OCI-LY7 (cell line): Measurements from ENCODE around the gene YARS1. TPM values are rescaled to one million over a fixed set of nuclear protein-coding genes. Genes with fewer than 3 reads are reported as not detected.

Experiments
- BruUV-seq: library from RNA; stranded (reverse); fragments of 400-500 nt; replicated peaks from 2 replicates; lab custom pipeline; 2021; lab: Mats Ljungman, UMichigan
- CTCF ChIA-PET: fragments of 300-600 bp; sonication (Branson Sonifier 250); formaldehyde crosslinking; loops from one replicate; lab custom pipeline; 2022; ENCODE audit warnings: antibody characterized with exemption; ENCODE audit not compliant: unreplicated experiment; lab: Charles Lee
- POLR2A ChIA-PET: fragments of 300-600 bp; sonication (Branson Sonifier 250); formaldehyde crosslinking; loops from one replicate; lab custom pipeline; 2022; ENCODE audit warnings: antibody characterized with exemption; lab: Charles Lee
- DNase-seq: peaks from one replicate; pipeline ENCODE4 v3.0.0-alpha.2; 2015; ENCODE audit warnings: low spot score
- H2AFZ ChIP-seq: fragments of 200-600 bp; sonication (generic), shearing (Covaris generic); 2 replicates; pipeline ENCODE4 v1.6.1; 2014; ENCODE audit warnings: mild to moderate bottlenecking, antibody characterized with exemption, low read length, moderate library complexity
- H3K27ac ChIP-seq: fragments of 200-600 bp; sonication (generic); 2 replicates; pipeline ENCODE4 v1.5.1; 2014; ENCODE audit warnings: mixed run types, low read depth, mild to moderate bottlenecking, moderate library complexity, low read length, inconsistent platforms; ENCODE audit not compliant: poor library complexity, severe bottlenecking
- H3K36me3 ChIP-seq: fragments of 200-600 bp; sonication (generic); 2 replicates; pipeline ENCODE4 v1.6.1; 2014; ENCODE audit warnings: mild to moderate bottlenecking, antibody characterized with exemption, low read length, moderate library complexity, mixed read lengths; ENCODE audit not compliant: insufficient read depth
- H3K4me1 ChIP-seq: fragments of 200-600 bp; sonication (generic); 2 replicates; pipeline ENCODE4 v1.5.1; 2014; ENCODE audit warnings: mild to moderate bottlenecking, low read length; ENCODE audit not compliant: insufficient read depth, poor library complexity, severe bottlenecking
- H3K4me2 ChIP-seq: fragments of 200-600 bp; sonication (generic); 2 replicates; pipeline ENCODE4 v1.6.1; 2014; ENCODE audit warnings: mild to moderate bottlenecking, low read length
- H3K4me3 ChIP-seq: fragments of 200-600 bp; sonication (generic); 2 replicates; pipeline ENCODE4 v1.5.1; 2014; ENCODE audit warnings: mild to moderate bottlenecking, low read depth, low read length; ENCODE audit not compliant: poor library complexity, severe bottlenecking
- H3K79me2 ChIP-seq: fragments of 200-600 bp; sonication (generic); 2 replicates; pipeline ENCODE4 v1.6.1; 2016; ENCODE audit warnings: low read depth, mild to moderate bottlenecking, low read length, moderate library complexity, mixed read lengths; ENCODE audit not compliant: insufficient read depth
- H3K9me2 ChIP-seq: fragments of 200-600 bp; sonication (generic); 2 replicates; pipeline ENCODE4 v1.6.1; 2016; ENCODE audit warnings: mild to moderate bottlenecking, low read length, mixed read lengths; ENCODE audit not compliant: insufficient read depth
- H3K9me3 ChIP-seq: fragments of 200-600 bp; sonication (generic); 2 replicates; pipeline ENCODE4 v1.6.1; 2014; ENCODE audit warnings: mild to moderate bottlenecking, mixed run types, low read length, mixed read lengths
- H4K20me1 ChIP-seq: fragments of 200-600 bp; sonication (generic); 2 replicates; pipeline ENCODE4 v1.6.1; 2014; ENCODE audit warnings: mild to moderate bottlenecking, antibody characterized with exemption, low read length, moderate library complexity, mixed read lengths; ENCODE audit not compliant: insufficient read depth
- CTCF ChIP-seq: fragments of 200-600 bp; sonication (generic); conservative IDR thresholded peaks from 2 replicates; pipeline ENCODE4 v1.5.1; 2014; ENCODE audit warnings: mild to moderate bottlenecking, antibody characterized with exemption, low read length, moderate library complexity, mixed read lengths
- EZH2phosphoT487 ChIP-seq: fragments of 200-600 bp; sonication (generic); IDR thresholded peaks from 2 replicates; pipeline ENCODE4 v1.6.1; 2018; ENCODE audit warnings: low read depth, borderline replicate concordance, mild to moderate bottlenecking, mixed run types, antibody characterized with exemption, low read length, moderate library complexity, mixed read lengths
- intact Hi-C: fragments of 100-400 bp; cut with micrococcal nuclease; formaldehyde crosslinking; loops from one replicate; pipeline ENCODE4 v1.10.0; 2022; ENCODE audit not compliant: unreplicated experiment
- total RNA-seq, 2 experiments: library from RNA; depleted of rRNA in 1 of 2; stranded (reverse); fragments of >200 nt in 1 of 2; shearing (Covaris generic) in 1 of 2; gene quantifications; 2 replicates each; pipeline ENCODE4 v1.2.3, GENCODE V29; 2014 to 2022

Gene YARS1
- total RNA-seq, 2 experiments from 2014 or later, result 276 to 321 TPM

- TF ChIP-seq CTCF (no peak), EZH2phosphoT487 (no peak)
- no peaks in the 10 kb centered on the region for H3K9me3 ChIP-seq
- no peaks in the 10 kb centered on the region for H4K20me1 ChIP-seq
- no peaks in the 10 kb centered on the region for H3K9me2 ChIP-seq
- BruUV-seq, result no TSS peak
- H2AFZ ChIP-seq, result no peak overlapping the region
- POLR2A ChIA-PET, result no interaction called here
- no peaks in the 10 kb centered on the region for H3K79me2 ChIP-seq
- no peaks in the 10 kb centered on the region for H3K4me1 ChIP-seq
- CTCF ChIA-PET, result no interaction called here
- intact Hi-C loops, result no loop called here
- no peak overlapping the region for H3K4me3 ChIP-seq
- H3K27ac ChIP-seq, result no peak overlapping the region
- H3K36me3 ChIP-seq, result no peaks in the 10 kb centered on the region
- H3K4me2 ChIP-seq, result no peak overlapping the region
- DNase-seq, result no peak
These were observed 80.1 kb downstream of the YARS1 start for GRCh38 chr1:32736812-32737791.

- ChIA-PET POLR2A (no interaction called here), CTCF (no interaction called here)
- no peaks in the 10 kb centered on the region for H3K4me1 ChIP-seq
- H3K9me3 ChIP-seq, result no peaks in the 10 kb centered on the region
- DNase-seq, result no peak
- no peaks in the 10 kb centered on the region for H3K9me2 ChIP-seq
- intact Hi-C loops, result no loop called here
- no peaks in the 10 kb centered on the region for H3K79me2 ChIP-seq
- H3K27ac ChIP-seq, result no peak overlapping the region
- H4K20me1 ChIP-seq, result no peaks in the 10 kb centered on the region
- H3K4me2 ChIP-seq, result no peak overlapping the region
- H3K36me3 ChIP-seq, result no peaks in the 10 kb centered on the region
- no peak overlapping the region for H3K4me3 ChIP-seq
- H2AFZ ChIP-seq, result no peak overlapping the region
- TF ChIP-seq EZH2phosphoT487 (no peak), CTCF (no peak)
- no TSS peak for BruUV-seq
These were observed 83.4 kb downstream of the YARS1 start for GRCh38 chr1:32733582-32734321.
